Measurements from ENCODE around the gene ZNF526.

DNA sequence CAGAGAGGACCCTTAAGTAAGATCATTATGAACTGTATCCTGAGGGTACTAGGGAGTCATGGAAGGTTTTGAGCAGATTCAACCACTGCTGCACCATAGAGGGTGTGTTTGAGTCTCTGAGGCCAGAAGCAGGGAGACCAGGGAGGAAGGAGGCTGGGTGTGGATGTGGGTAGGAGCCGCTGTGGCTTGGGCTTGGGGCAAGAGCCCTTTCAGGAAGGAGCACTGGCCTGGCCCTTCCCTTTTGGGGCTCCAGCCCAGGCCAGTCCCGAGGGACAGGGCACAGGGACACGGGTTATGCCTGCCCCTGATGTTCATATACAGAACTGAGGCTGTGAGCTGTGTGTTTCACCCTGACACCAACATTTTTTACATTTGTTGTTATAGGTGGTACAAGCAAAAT is 56.2 kb downstream of the ZNF526 start:
- TF ChIP-seq, protein P1, sequence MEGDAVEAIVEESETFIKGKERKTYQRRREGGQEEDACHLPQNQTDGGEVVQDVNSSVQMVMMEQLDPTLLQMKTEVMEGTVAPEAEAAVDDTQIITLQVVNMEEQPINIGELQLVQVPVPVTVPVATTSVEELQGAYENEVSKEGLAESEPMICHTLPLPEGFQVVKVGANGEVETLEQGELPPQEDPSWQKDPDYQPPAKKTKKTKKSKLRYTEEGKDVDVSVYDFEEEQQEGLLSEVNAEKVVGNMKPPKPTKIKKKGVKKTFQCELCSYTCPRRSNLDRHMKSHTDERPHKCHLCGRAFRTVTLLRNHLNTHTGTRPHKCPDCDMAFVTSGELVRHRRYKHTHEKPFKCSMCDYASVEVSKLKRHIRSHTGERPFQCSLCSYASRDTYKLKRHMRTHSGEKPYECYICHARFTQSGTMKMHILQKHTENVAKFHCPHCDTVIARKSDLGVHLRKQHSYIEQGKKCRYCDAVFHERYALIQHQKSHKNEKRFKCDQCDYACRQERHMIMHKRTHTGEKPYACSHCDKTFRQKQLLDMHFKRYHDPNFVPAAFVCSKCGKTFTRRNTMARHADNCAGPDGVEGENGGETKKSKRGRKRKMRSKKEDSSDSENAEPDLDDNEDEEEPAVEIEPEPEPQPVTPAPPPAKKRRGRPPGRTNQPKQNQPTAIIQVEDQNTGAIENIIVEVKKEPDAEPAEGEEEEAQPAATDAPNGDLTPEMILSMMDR (IDR thresholded peaks at IDR 0.05): no peak
- TF ChIP-seq POLR2A (IDR thresholded peaks at IDR 0.05): no peak
- no peak for TF ChIP-seq POLR2AphosphoS5 (IDR thresholded peaks at IDR 0.05; ENCODE audit: insufficient read depth in 1 of 2, low read depth in 1 of 2)

All from vagina (tissue), 2 donors.